Ishikawa (cell line): ENCODE measurements around the gene PINLYP.
"Not testable (repeated sequence)": the region's sequence is repeated elsewhere in the genome, so short reads cannot be mapped to it uniquely, and the experiment has no call there.

Experiments
- CEBPB ChIP-seq: IDR thresholded peaks from 2 replicates; pipeline ENCODE4 v1.6.1; 2012
- CREB1 ChIP-seq: IDR thresholded peaks from 2 replicates; pipeline ENCODE4 v1.6.1; 2012; ENCODE audit warnings: low read depth
- EP300 ChIP-seq: IDR thresholded peaks from 2 replicates; pipeline ENCODE4 v1.6.1; 2012; ENCODE audit warnings: borderline replicate concordance
- FOXM1 ChIP-seq: IDR thresholded peaks from 2 replicates; pipeline ENCODE4 v1.6.1; 2012; ENCODE audit warnings: low read depth, borderline replicate concordance
- REST ChIP-seq: IDR thresholded peaks from 2 replicates; pipeline ENCODE4 v1.6.1; 2012; ENCODE audit warnings: low read depth, mild to moderate bottlenecking
- YY1 ChIP-seq: IDR thresholded peaks from 2 replicates; pipeline ENCODE4 v1.6.1; 2012; ENCODE audit warnings: low read depth
- ZBTB7A ChIP-seq: IDR thresholded peaks from 2 replicates; pipeline ENCODE4 v1.6.1; 2012; ENCODE audit warnings: low read depth
- TF ChIP-seq, protein P1 (sequence below): IDR thresholded peaks from 2 replicates; pipeline ENCODE4 v1.6.1; 2012
- TF ChIP-seq, protein P2 (sequence below): IDR thresholded peaks from 2 replicates; pipeline ENCODE4 v1.6.1; 2012

DNA sequence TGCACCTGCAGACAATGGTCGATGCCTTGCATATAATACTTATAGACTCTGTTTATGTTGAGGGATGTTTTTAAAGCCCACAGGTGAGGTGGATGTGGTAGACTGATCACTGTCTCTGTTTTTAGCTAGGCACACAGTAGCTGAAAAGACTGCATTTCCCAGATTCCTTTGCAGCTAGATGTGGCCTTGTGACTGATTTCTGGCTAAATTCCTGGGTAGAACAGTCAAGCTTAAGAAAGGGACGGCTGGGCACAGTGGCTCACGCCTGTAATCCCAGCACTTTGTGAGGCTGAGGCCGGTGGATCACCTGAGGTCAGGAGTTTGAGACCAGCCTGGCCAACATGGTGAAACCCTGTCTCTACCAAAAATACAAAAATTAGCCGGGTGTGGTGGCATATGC, 24.7 kb downstream of the PINLYP start:
- not testable (repeated sequence) for TF ChIP-seq YY1, FOXM1, CREB1, REST, ZBTB7A, CEBPB, EP300
- TF ChIP-seq, protein P1, sequence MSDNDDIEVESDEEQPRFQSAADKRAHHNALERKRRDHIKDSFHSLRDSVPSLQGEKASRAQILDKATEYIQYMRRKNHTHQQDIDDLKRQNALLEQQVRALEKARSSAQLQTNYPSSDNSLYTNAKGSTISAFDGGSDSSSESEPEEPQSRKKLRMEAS, result not testable (repeated sequence)
- TF ChIP-seq, protein P2, sequence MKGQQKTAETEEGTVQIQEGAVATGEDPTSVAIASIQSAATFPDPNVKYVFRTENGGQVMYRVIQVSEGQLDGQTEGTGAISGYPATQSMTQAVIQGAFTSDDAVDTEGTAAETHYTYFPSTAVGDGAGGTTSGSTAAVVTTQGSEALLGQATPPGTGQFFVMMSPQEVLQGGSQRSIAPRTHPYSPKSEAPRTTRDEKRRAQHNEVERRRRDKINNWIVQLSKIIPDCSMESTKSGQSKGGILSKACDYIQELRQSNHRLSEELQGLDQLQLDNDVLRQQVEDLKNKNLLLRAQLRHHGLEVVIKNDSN, result 0 out of 2 replicates have a peak, but pooled peaks have one; percentile 17
